H9 (cell line): Measurements from ENCODE around the gene CPXM1. TPM values are rescaled to one million over a fixed set of nuclear protein-coding genes. Genes with fewer than 3 reads are reported as not detected.

Experiments
- DNase-seq: peaks from one replicate; pipeline ENCODE4 v3.0.0-alpha.2; 2017
- H2AFZ ChIP-seq: one replicate; pipeline ENCODE4 v1.6.1; 2013; ENCODE audit warnings: mild to moderate bottlenecking, low read length, control low read depth, moderate library complexity
- H2AK5ac ChIP-seq: 2 replicates; pipeline ENCODE4 v1.6.1; 2013; ENCODE audit warnings: low read length, control low read depth, mixed read lengths; ENCODE audit not compliant: insufficient read length
- H2BK120ac ChIP-seq: one replicate; pipeline ENCODE4 v1.6.1; 2013; ENCODE audit warnings: low read depth, mild to moderate bottlenecking, low read length, control low read depth, inconsistent platforms; ENCODE audit not compliant: poor library complexity, severe bottlenecking
- H2BK12ac ChIP-seq: 2 replicates; pipeline ENCODE4 v1.6.1; 2013; ENCODE audit warnings: low read length, control low read depth, mixed read lengths, low read depth; ENCODE audit not compliant: insufficient read length
- H2BK15ac ChIP-seq: 2 replicates; pipeline ENCODE4 v1.6.1; 2013; ENCODE audit warnings: low read depth, low read length, control low read depth
- H2BK20ac ChIP-seq: one replicate; pipeline ENCODE4 v1.6.1; 2013; ENCODE audit warnings: low read depth, mild to moderate bottlenecking, low read length, control low read depth, inconsistent platforms; ENCODE audit not compliant: poor library complexity, severe bottlenecking
- H2BK5ac ChIP-seq: 2 replicates; pipeline ENCODE4 v1.6.1; 2013; ENCODE audit warnings: low read length, control low read depth, mixed read lengths; ENCODE audit not compliant: insufficient read length
- H3K14ac ChIP-seq: 2 replicates; pipeline ENCODE4 v1.6.1; 2013; ENCODE audit warnings: low read length, control low read depth; ENCODE audit not compliant: insufficient read depth
- H3K18ac ChIP-seq: 2 replicates; pipeline ENCODE4 v1.6.1; 2013; ENCODE audit warnings: low read depth, mild to moderate bottlenecking, mixed read lengths, low read length, control low read depth; ENCODE audit not compliant: insufficient read length
- H3K23ac ChIP-seq: 2 replicates; pipeline ENCODE4 v1.6.1; 2013; ENCODE audit warnings: low read length, control low read depth, mixed read lengths, low read depth; ENCODE audit not compliant: insufficient read length
- H3K23me2 ChIP-seq: 2 replicates; pipeline ENCODE4 v1.6.1; 2013; ENCODE audit warnings: low read depth, mild to moderate bottlenecking, mixed read lengths, low read length, control low read depth; ENCODE audit not compliant: insufficient read length, poor library complexity, severe bottlenecking
- H3K27ac ChIP-seq: 2 replicates; pipeline ENCODE4 v1.5.1; 2013; ENCODE audit warnings: low read length, control low read depth, mixed read lengths, low read depth; ENCODE audit not compliant: insufficient read length
- H3K27me3 ChIP-seq: 2 replicates; pipeline ENCODE4 v1.6.1; 2013; ENCODE audit warnings: low read length, control low read depth, inconsistent platforms; ENCODE audit not compliant: insufficient read depth
- H3K4ac ChIP-seq: 2 replicates; pipeline ENCODE4 v1.6.1; 2013; ENCODE audit warnings: low read depth, mild to moderate bottlenecking, control low read depth, inconsistent platforms, low read length, moderate library complexity
- H3K4me1 ChIP-seq: 2 replicates; pipeline ENCODE4 v1.6.1; 2013; ENCODE audit warnings: low read length, control low read depth, inconsistent platforms; ENCODE audit not compliant: insufficient read depth
- H3K4me2 ChIP-seq: 2 replicates; pipeline ENCODE4 v1.6.1; 2013; ENCODE audit warnings: low read length, control low read depth, mixed read lengths; ENCODE audit not compliant: insufficient read length, insufficient read depth
- H3K56ac ChIP-seq: 2 replicates; pipeline ENCODE4 v1.6.1; 2013; ENCODE audit warnings: low read depth, mild to moderate bottlenecking, mixed read lengths, low read length, control low read depth; ENCODE audit not compliant: insufficient read length
- H3K79me1 ChIP-seq: 2 replicates; pipeline ENCODE4 v1.6.1; 2013; ENCODE audit warnings: low read depth, mild to moderate bottlenecking, moderate library complexity, low read length, control low read depth, inconsistent platforms; ENCODE audit not compliant: insufficient read depth, poor library complexity, severe bottlenecking
- H3K79me2 ChIP-seq: 2 replicates; pipeline ENCODE4 v1.6.1; 2013; ENCODE audit warnings: low read length, control low read depth, inconsistent platforms; ENCODE audit not compliant: insufficient read depth
- H3K9ac ChIP-seq: 2 replicates; pipeline ENCODE4 v1.6.1; 2013; ENCODE audit warnings: low read length, control low read depth, mixed read lengths; ENCODE audit not compliant: insufficient read length; ENCODE audit errors: extremely low read depth
- H3K9me3 ChIP-seq: one replicate; pipeline ENCODE4 v1.6.1; 2013; ENCODE audit warnings: low read depth, low read length, inconsistent platforms; ENCODE audit not compliant: control insufficient read depth
- H3T11ph ChIP-seq: one replicate; pipeline ENCODE4 v1.6.1; 2013; ENCODE audit warnings: mild to moderate bottlenecking, low read length, control low read depth, inconsistent platforms
- H4K20me1 ChIP-seq: one replicate; pipeline ENCODE4 v1.6.1; 2013; ENCODE audit not compliant: control insufficient read depth, insufficient read length, insufficient read depth
- H4K5ac ChIP-seq: 2 replicates; pipeline ENCODE4 v1.6.1; 2013; ENCODE audit warnings: low read depth, mild to moderate bottlenecking, mixed read lengths, low read length, control low read depth; ENCODE audit not compliant: insufficient read length
- H4K8ac ChIP-seq: replicated peaks from 2 replicates; pipeline ENCODE4 v1.6.1; 2013; ENCODE audit warnings: low read length, control low read depth, mixed read lengths, low read depth; ENCODE audit not compliant: insufficient read length
- H4K91ac ChIP-seq: 2 replicates; pipeline ENCODE4 v1.6.1; 2013; ENCODE audit warnings: low read depth, mild to moderate bottlenecking, moderate library complexity, mixed read lengths, low read length, control low read depth; ENCODE audit not compliant: insufficient read length
- H3K27ac Mint-ChIP-seq, 3 experiments: 2 replicates in 2 of 3; 3 replicates in 1 of 3; pipeline ENCODE4 v1.8.0; 2020 to 2021; ENCODE audit warnings: mixed read lengths in 3 of 3, mild to moderate bottlenecking in 1 of 3, moderate library complexity in 1 of 3
- H3K27me3 Mint-ChIP-seq: 2 replicates; pipeline ENCODE4 v1.8.0; 2021; ENCODE audit warnings: low read depth, mild to moderate bottlenecking, moderate library complexity, mixed read lengths
- H3K36me3 Mint-ChIP-seq, 3 experiments: 2 replicates in 2 of 3; 3 replicates in 1 of 3; pipeline ENCODE4 v1.8.0; 2020 to 2021; ENCODE audit warnings: low read depth in 3 of 3, mixed read lengths in 3 of 3; ENCODE audit not compliant: insufficient read depth in 1 of 3
- H3K4me1 Mint-ChIP-seq, 2 experiments: 2 replicates each; pipeline ENCODE4 v1.8.0; 2020; ENCODE audit warnings: mixed read lengths in 2 of 2
- H3K4me3 Mint-ChIP-seq, 2 experiments: 2 replicates in 1 of 2; 3 replicates in 1 of 2; pipeline ENCODE4 v1.8.0; 2020 to 2021; ENCODE audit warnings: mild to moderate bottlenecking in 2 of 2, mixed read lengths in 2 of 2, moderate library complexity in 1 of 2
- H3K9me3 Mint-ChIP-seq, 2 experiments: 2 replicates in 1 of 2; 3 replicates in 1 of 2; pipeline ENCODE4 v1.8.0; 2020; ENCODE audit warnings: mild to moderate bottlenecking in 2 of 2, mixed read lengths in 2 of 2, moderate library complexity in 1 of 2
- CTCF ChIP-seq: fragments of 200-600 bp; sonication (generic); conservative IDR thresholded peaks from 3 replicates; pipeline ENCODE4 v1.8.0; 2021; ENCODE audit warnings: antibody characterized with exemption, mild to moderate bottlenecking
- WGBS: extraction: QIAGEN DNeasy Blood & Tissue Kit; methylation state at CpG from one replicate; pipeline ENCODE4 v1.1.7; 2013; ENCODE audit warnings: missing lambda C conversion rate, low lambda C conversion rate, mixed read lengths; ENCODE audit not compliant: insufficient read length; ENCODE audit errors: extremely low coverage; 5-methylcytosine and 5-hydroxymethylcytosine counted together
- long read RNA-seq: library from polyadenylated mRNA; unstranded; transcript quantifications from one replicate; pipeline ENCODE4 v2.0.0, GENCODE V29; 2020
- total RNA-seq: library from RNA; stranded (reverse); gene quantifications from 2 replicates; pipeline ENCODE4 v1.2.1, GENCODE V29; 2021

CPXM1 gene
- 69.0 and 70.0 TPM in 2 replicates for total RNA-seq
- long read RNA-seq, transcript CPXM1-201 (14 exons, 2,391 nt): major isoform, 339 of 523 reads
- long read RNA-seq, partial matches to known transcripts: 36 of 523 reads
- long read RNA-seq, other reads (novel, unspliced or antisense): 148 of 523 reads

- peak within 1 kb of the TSS; percentile 72 for H3K4me2 ChIP-seq
- peak within 1 kb of the TSS; percentile 56 for H2AFZ ChIP-seq
- no peaks in the 10 kb centered on the region for H3K79me1 ChIP-seq
- no peak within 1 kb of the TSS for H2AK5ac ChIP-seq
- H4K8ac ChIP-seq: no peak within 1 kb of the TSS
- no peak within 1 kb of the TSS for H2BK12ac ChIP-seq
- no peak within 1 kb of the TSS for H2BK15ac ChIP-seq
- Mint-ChIP-seq H3K9me3 (no peaks in the 10 kb centered on the region; a peak in 1 of 5 replicates), H3K27me3 (peaks cover 45% of the 10 kb centered on the region), H3K4me1 (peaks cover 31 to 37% of the 10 kb centered on the region in 2 experiments), H3K4me3 (peak within 1 kb of the TSS; percentile 98 to 99), H3K27ac (peak within 1 kb of the TSS; percentile 73 to 96 (median 82); a peak in 6 of 7 replicates), H3K36me3 (peaks cover 20 to 44% (median 29%) of the 10 kb centered on the region in 3 experiments)
- no peak within 1 kb of the TSS for H3K56ac ChIP-seq
- no peak within 1 kb of the TSS for H2BK5ac ChIP-seq
- no peaks in the 10 kb centered on the region; the same call in 1 of the 2 replicates for H3K4me1 ChIP-seq
- peak; percentile 85 for DNase-seq
- no peaks in the 10 kb centered on the region for H4K20me1 ChIP-seq
- TF ChIP-seq CTCF: peak; percentile 48; the same call in 2 of the 3 replicates
- H3K9me3 ChIP-seq: no peaks in the 10 kb centered on the region
- no peak within 1 kb of the TSS for H3K14ac ChIP-seq
- peaks cover 7% of the 10 kb centered on the region for H3K23me2 ChIP-seq
- no CpG with 5 or more reads among the region's 52 CpGs for WGBS
- H2BK120ac ChIP-seq: no peak within 1 kb of the TSS
- no peak within 1 kb of the TSS for H4K91ac ChIP-seq
- H3K79me2 ChIP-seq: no peaks in the 10 kb centered on the region
- H3K27ac ChIP-seq: no peak within 1 kb of the TSS
- no peak within 1 kb of the TSS for H3K18ac ChIP-seq
- no peak within 1 kb of the TSS for H3K4ac ChIP-seq
- no peak within 1 kb of the TSS for H4K5ac ChIP-seq
- no peak within 1 kb of the TSS for H3K23ac ChIP-seq
- H3T11ph ChIP-seq: no peak within 1 kb of the TSS
- H3K27me3 ChIP-seq: peaks cover 34% of the 10 kb centered on the region
- H3K9ac ChIP-seq: peak within 1 kb of the TSS; percentile 9
- no peak within 1 kb of the TSS for H2BK20ac ChIP-seq
Observed at GRCh38 chr20:2800521-2801285, at the start of gene CPXM1. TSS of gene CPXM1 (minus strand) at chr20:2800627. CDS start at chr20:2800572, 55 bp downstream.
